GM10266 (cell line): ENCODE measurements around the gene RREB1.

Experiments
- DNase-seq: peaks from one replicate; pipeline ENCODE4 v3.0.0; 2012; ENCODE audit errors: extremely low spot score
- CTCF ChIP-seq: IDR thresholded peaks from 2 replicates; pipeline ENCODE4 v1.5.1; 2012; ENCODE audit warnings: mild to moderate bottlenecking, low read depth; ENCODE audit not compliant: control insufficient read depth, insufficient read depth; ENCODE audit errors: missing control alignments

RREB1 gene

DNA sequence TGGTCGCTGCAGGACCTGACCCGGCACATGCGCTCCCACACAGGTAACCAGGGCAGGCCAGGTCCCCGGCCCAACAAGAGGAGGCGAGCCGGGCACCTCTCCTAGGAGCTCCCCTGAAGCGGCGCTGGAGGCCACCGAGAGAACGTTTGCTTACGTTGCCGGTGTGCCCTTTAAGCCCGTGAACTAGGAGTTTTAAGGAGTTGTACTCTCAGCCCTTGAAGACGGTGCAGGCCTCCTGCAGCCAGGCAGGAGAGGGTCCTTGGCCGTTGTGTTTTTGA lies 139.4 kb downstream of the RREB1 start:
- TF ChIP-seq CTCF: no peak
- DNase-seq: no peak

GRCh38 chr6:7247828-7248227 lies 140.1 kb downstream of the RREB1 start:
- DNase-seq: no peak
- no peak for TF ChIP-seq CTCF

- no peak for TF ChIP-seq CTCF
- no peak for DNase-seq
These were observed 141.6 kb downstream of the RREB1 start for GRCh38 chr6:7249391-7249790.

DNA sequence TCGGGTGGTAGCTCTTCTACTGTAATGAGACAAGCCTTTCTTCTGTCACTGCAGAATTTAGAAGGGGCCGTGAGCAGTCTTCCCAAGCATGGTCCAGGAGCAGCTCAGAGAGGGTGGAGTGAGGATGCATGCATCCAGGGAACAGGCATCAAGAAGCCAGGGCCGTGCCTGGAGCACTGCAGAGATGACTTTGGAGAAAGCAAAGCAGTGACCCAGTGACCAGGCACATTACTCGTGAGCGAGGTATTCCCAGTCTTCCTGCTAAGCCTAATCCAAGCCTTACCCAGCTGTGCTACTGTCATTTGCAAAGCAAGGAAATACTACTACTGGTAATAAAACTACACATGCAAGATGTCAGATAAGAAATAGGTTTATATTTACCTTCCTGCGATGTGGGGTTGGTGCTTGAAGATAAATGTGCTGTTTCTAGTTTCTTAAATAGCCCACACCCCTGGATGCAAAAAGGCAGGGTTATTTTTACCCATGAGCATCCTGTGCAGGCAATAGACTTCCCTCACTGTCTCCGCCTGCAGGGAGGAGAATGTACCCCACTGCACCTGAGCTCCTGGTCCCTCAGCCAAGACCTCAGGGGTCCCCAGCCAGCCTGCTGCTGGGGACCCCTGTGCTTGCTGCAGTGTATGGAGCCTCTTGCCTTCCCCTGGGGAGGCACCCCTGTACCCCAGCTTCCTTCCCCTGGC lies 142.3 kb downstream of the RREB1 start:
- no peak for TF ChIP-seq CTCF
- DNase-seq: no peak

DNA sequence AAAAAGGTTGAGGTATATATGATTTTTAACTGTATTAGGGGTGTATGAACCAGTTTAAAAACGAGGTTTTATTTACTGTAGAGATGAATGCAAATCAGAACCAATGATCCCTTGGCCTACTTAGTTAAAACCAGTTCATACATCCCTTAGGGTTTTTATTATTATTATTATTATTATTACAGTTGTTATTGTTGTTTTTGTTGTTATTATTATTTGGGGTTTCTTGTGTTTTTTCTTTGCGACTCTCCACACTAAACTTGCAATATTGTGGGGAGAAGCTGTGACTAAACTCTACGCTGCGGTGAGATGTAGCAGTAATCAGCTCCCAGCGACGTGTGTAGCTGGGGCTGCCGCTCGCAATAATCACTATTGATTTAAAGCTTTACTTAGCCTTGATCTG lies 143.1 kb downstream of the RREB1 start:
- DNase-seq: no peak

GRCh38 chr6:7251646-7252260 lies 144.0 kb downstream of the RREB1 start:
- no peak for TF ChIP-seq CTCF
- no peak for DNase-seq

More for the DNA sequence above, 143.1 kb downstream of the RREB1 start:
- TF ChIP-seq CTCF: no peak

GRCh38 chr6:7252390-7252789 lies 144.6 kb downstream of the RREB1 start:
- DNase-seq: no peak
- no peak for TF ChIP-seq CTCF
